IMR-90 (cell line): Measurements from ENCODE around the gene TATDN2. TPM values are rescaled to one million over a fixed set of nuclear protein-coding genes. Genes with fewer than 3 reads are reported as not detected.

Source experiments
- ATAC-seq: fragments of 200-7000 bp; cut with Tn5 transposase; 2 replicates; pipeline ENCODE4 v1.9.1; 2020; ENCODE audit warnings: low read depth, mild to moderate bottlenecking, moderate library complexity
- BruUV-seq: library from RNA; stranded (reverse); fragments of 400-500 nt; replicated peaks from 2 replicates; lab custom pipeline; 2021; lab: Mats Ljungman, UMichigan
- CTCF ChIA-PET: fragments of 300-600 bp; formaldehyde crosslinking; extraction: SDS; loops from one replicate; lab custom pipeline; 2021; ENCODE audit warnings: antibody characterized with exemption; lab: Yijun Ruan, JAX
- POLR2A ChIA-PET: fragments of 300-600 bp; sonication (Branson Sonifier 250); formaldehyde crosslinking; loops from one replicate; lab custom pipeline; 2022; ENCODE audit warnings: antibody characterized with exemption; ENCODE audit not compliant: unreplicated experiment; lab: Charles Lee
- DNase-seq: peaks from one replicate; pipeline ENCODE4 v3.0.0; 2013
- H2AFZ ChIP-seq: replicated peaks from 2 replicates; pipeline ENCODE3; 2013; ENCODE audit warnings: low read length, mild to moderate bottlenecking; ENCODE audit not compliant: poor library complexity
- H2AK5ac ChIP-seq: 2 replicates; pipeline ENCODE4 v1.6.1; 2013; ENCODE audit warnings: low read depth, low read length, inconsistent platforms
- H2AK9ac ChIP-seq: replicated peaks from 2 replicates; pipeline ENCODE3; 2013; ENCODE audit warnings: mild to moderate bottlenecking, low read depth, low read length, moderate library complexity; ENCODE audit not compliant: poor library complexity
- H2BK120ac ChIP-seq: 2 replicates; pipeline ENCODE4 v1.6.1; 2013; ENCODE audit warnings: low read depth, low read length, inconsistent platforms
- H2BK15ac ChIP-seq: 3 replicates; pipeline ENCODE4 v1.6.1; 2013; ENCODE audit warnings: low read depth, low read length, inconsistent platforms
- H2BK20ac ChIP-seq: 2 replicates; pipeline ENCODE4 v1.6.1; 2013; ENCODE audit warnings: low read depth, mild to moderate bottlenecking, inconsistent platforms, low read length, moderate library complexity
- H2BK5ac ChIP-seq: 2 replicates; pipeline ENCODE4 v1.6.1; 2013; ENCODE audit warnings: mild to moderate bottlenecking, low read depth, low read length, inconsistent platforms; ENCODE audit not compliant: poor library complexity, severe bottlenecking
- H3K14ac ChIP-seq: replicated peaks from 2 replicates; pipeline ENCODE4 v1.6.1; 2013; ENCODE audit warnings: low read depth, low read length, inconsistent platforms
- H3K18ac ChIP-seq: 2 replicates; pipeline ENCODE4 v1.6.1; 2013; ENCODE audit warnings: low read depth, low read length, control low read depth
- H3K23ac ChIP-seq: 2 replicates; pipeline ENCODE4 v1.6.1; 2013; ENCODE audit warnings: low read depth, low read length, inconsistent platforms
- H3K27ac ChIP-seq: 2 replicates; pipeline ENCODE4 v1.5.1; 2013; ENCODE audit warnings: mild to moderate bottlenecking, control low read depth, low read length; ENCODE audit not compliant: insufficient read depth
- H3K27me3 ChIP-seq: 2 replicates; pipeline ENCODE4 v1.6.1; 2013; ENCODE audit warnings: low read length; ENCODE audit not compliant: control insufficient read depth, insufficient read depth
- H3K36me3 ChIP-seq: 2 replicates; pipeline ENCODE4 v1.6.1; 2013; ENCODE audit warnings: low read length, mixed read lengths; ENCODE audit not compliant: control insufficient read depth, insufficient read depth
- H3K4ac ChIP-seq: 2 replicates; pipeline ENCODE4 v1.6.1; 2013; ENCODE audit warnings: low read depth, low read length, inconsistent platforms
- H3K4me1 ChIP-seq: 2 replicates; pipeline ENCODE4 v1.6.1; 2013; ENCODE audit warnings: low read length, mixed read lengths; ENCODE audit not compliant: control insufficient read depth, insufficient read depth
- H3K4me2 ChIP-seq: 2 replicates; pipeline ENCODE4 v1.6.1; 2013; ENCODE audit warnings: low read depth, mild to moderate bottlenecking, control low read depth, low read length, moderate library complexity
- H3K4me3 ChIP-seq: 2 replicates; pipeline ENCODE4 v1.5.1; 2013; ENCODE audit warnings: low read depth, mild to moderate bottlenecking, control low read depth, low read length, moderate library complexity; ENCODE audit not compliant: insufficient read depth
- H3K56ac ChIP-seq: 2 replicates; pipeline ENCODE4 v1.6.1; 2013; ENCODE audit warnings: low read length, inconsistent platforms; ENCODE audit not compliant: insufficient read depth; ENCODE audit errors: extremely low read depth
- H3K79me1 ChIP-seq, 2 experiments: 2 replicates each; pipeline ENCODE4 v1.6.1; 2013; ENCODE audit warnings: low read length in 2 of 2, inconsistent platforms in 1 of 2, low read depth in 1 of 2
- H3K9ac ChIP-seq: 2 replicates; pipeline ENCODE4 v1.6.1; 2013; ENCODE audit warnings: low read depth, low read length, control low read depth
- H3K9me1 ChIP-seq: 2 replicates; pipeline ENCODE4 v1.6.1; 2013; ENCODE audit warnings: low read length, inconsistent platforms; ENCODE audit not compliant: insufficient read depth
- H3K9me3 ChIP-seq: 2 replicates; pipeline ENCODE4 v1.6.1; 2013; ENCODE audit warnings: low read length; ENCODE audit not compliant: control insufficient read depth, insufficient read depth
- H4K20me1 ChIP-seq: 2 replicates; pipeline ENCODE4 v1.6.1; 2013; ENCODE audit warnings: low read length, inconsistent platforms; ENCODE audit not compliant: insufficient read depth
- H4K5ac ChIP-seq: 2 replicates; pipeline ENCODE4 v1.6.1; 2013; ENCODE audit warnings: mild to moderate bottlenecking, low read depth, low read length, control low read depth
- H4K8ac ChIP-seq, 2 experiments: 2 replicates each; pipeline ENCODE4 v1.6.1; 2013; ENCODE audit warnings: low read depth in 2 of 2, low read length in 2 of 2, control low read depth in 1 of 2, inconsistent platforms in 1 of 2
- H4K91ac ChIP-seq: 2 replicates; pipeline ENCODE4 v1.6.1; 2013; ENCODE audit warnings: low read depth, low read length, inconsistent platforms; ENCODE audit not compliant: insufficient read depth
- CEBPB ChIP-seq: IDR thresholded peaks from 2 replicates; pipeline ENCODE4 v1.6.1; 2012; ENCODE audit warnings: low read depth, low read length, improper control_type of control experiment
- POLR2A ChIP-seq: IDR thresholded peaks from 2 replicates; pipeline ENCODE4 v1.6.1; 2012; ENCODE audit warnings: mild to moderate bottlenecking, low read depth, low read length
- WGBS, 2 experiments: methylation state at CpG; one replicate each; pipeline versions ENCODE4 v1.1.5 to v1.1.7; 2013; ENCODE audit warnings: missing lambda C conversion rate in 2 of 2; ENCODE audit not compliant: insufficient read length in 1 of 2; ENCODE audit errors: extremely low coverage in 2 of 2; 5-methylcytosine and 5-hydroxymethylcytosine counted together
- dilution Hi-C: fragments of 300-500 bp; cut with HindIII; formaldehyde crosslinking; loops from one replicate; pipeline ENCODE4 v1.14.3; 2018; ENCODE audit warnings: low sequenced_read_pairs; ENCODE audit not compliant: unreplicated experiment
- in situ Hi-C: fragments of 300-500 bp; cut with MboI; formaldehyde crosslinking; loops from 3 replicates; pipeline ENCODE4 v1.14.3; 2019; ENCODE audit warnings: low sequenced_read_pairs, inconsistent platforms, mixed read lengths
- intact Hi-C: fragments of 100-400 bp; cut with micrococcal nuclease; formaldehyde crosslinking; loops from 2 replicates; pipeline ENCODE4 v1.10.0; 2022
- polyA plus RNA-seq, 3 experiments: library from polyadenylated mRNA; depleted of rRNA; stranded (reverse); fragments of >200 nt; gene quantifications; 2 replicates each; pipeline ENCODE4 v1.2.3, GENCODE V29; 2012; ENCODE audit warnings: low replicate concordance in 1 of 3
- total RNA-seq: library from RNA; depleted of rRNA; stranded (reverse); fragments of >200 nt; gene quantifications from 2 replicates; pipeline ENCODE4 v1.2.3, GENCODE V29; 2012

TATDN2 gene
- total and polyA plus RNA-seq, 2 of the 4 experiments (the other 2 are of a cell fraction): 9.0 to 18.8 TPM

DNA sequence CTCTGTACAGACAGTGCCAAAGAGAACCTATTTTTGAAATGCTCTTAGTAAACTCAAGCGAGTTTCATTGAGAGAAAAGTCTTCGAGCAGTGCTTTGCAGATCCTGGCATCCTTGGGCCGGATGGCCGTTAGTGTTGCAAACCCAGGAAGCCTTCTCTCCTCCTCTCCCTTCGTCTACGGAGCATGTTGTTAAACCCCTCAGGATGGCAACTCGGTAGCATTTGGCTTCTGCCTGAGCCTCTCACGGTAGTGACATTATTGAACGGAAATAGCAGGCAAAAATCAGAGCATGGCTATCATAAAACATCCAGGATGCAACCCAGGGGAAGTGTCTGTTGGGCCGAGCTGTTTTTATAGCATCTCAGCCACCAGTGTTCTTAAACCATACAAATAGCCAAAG, 79.3 kb downstream of the TATDN2 start:
- no peaks in the 10 kb centered on the region for H4K20me1 ChIP-seq
- H3K9me1 ChIP-seq: peaks cover 3% of the 10 kb centered on the region; the same call in 1 of the 2 replicates
- no peak overlapping the region for H2BK15ac ChIP-seq
- H4K5ac ChIP-seq: no peak overlapping the region
- H3K27me3 ChIP-seq: peaks cover 71% of the 10 kb centered on the region
- in situ Hi-C loops: no loop called here
- no peak overlapping the region for H3K4ac ChIP-seq
- no peaks in the 10 kb centered on the region for H3K4me1 ChIP-seq
- ATAC-seq (no peak), DNase-seq (no peak)
- H3K23ac ChIP-seq: no peak overlapping the region
- no peak overlapping the region for H3K18ac ChIP-seq
- no peak overlapping the region for H4K8ac ChIP-seq
- 0 out of 2 replicates have a peak, but pooled peaks cover 2% of the 10 kb centered on the region for H3K9me3 ChIP-seq
- H3K4me3 ChIP-seq: no peak overlapping the region
- no peak overlapping the region for H2BK5ac ChIP-seq
- TF ChIP-seq CEBPB (no peak), POLR2A (no peak)
- H3K36me3 ChIP-seq: no peaks in the 10 kb centered on the region
- no peak overlapping the region for H2AFZ ChIP-seq
- H3K79me1 ChIP-seq: no peaks in the 10 kb centered on the region
- dilution Hi-C loops: no loop called here
- no peak overlapping the region for H3K4me2 ChIP-seq
- H3K9ac ChIP-seq: no peak overlapping the region
- no peak overlapping the region for H2AK9ac ChIP-seq
- no peak overlapping the region for H4K91ac ChIP-seq
- no peak overlapping the region for H2AK5ac ChIP-seq
- no TSS peak for BruUV-seq
- H3K14ac ChIP-seq: no peak overlapping the region
- intact Hi-C loops: no loop called here
- no peak overlapping the region for H3K56ac ChIP-seq
- 80% methylated on average over 2 of the region's 10 CpGs; no CpG with 5 or more reads in 1 of the 2 experiments for WGBS, 2 experiments
- CTCF ChIA-PET: no interaction called here
- POLR2A ChIA-PET: no interaction called here
- H2BK120ac ChIP-seq: no peak overlapping the region
- H2BK20ac ChIP-seq: no peak overlapping the region
- no peak overlapping the region for H3K27ac ChIP-seq
